NCI-H345 treated with DMSO at 0.1 percent for 48 hours (cell line): ENCODE results near the gene EIF5AL1.
"Not testable (repeated sequence)": the region's sequence is repeated elsewhere in the genome, so short reads cannot be mapped to it uniquely, and the experiment has no call there.

Experiments used
- DNase-seq: peaks from one replicate; lab custom pipeline; 2025; ENCODE audit not compliant: unreplicated experiment; lab: John Stamatoyannopoulos, UW

EIF5AL1 gene

GRCh38 chr10:79511891-79512583 lies at the start of gene EIF5AL1:
TSS of gene EIF5AL1 (plus strand) at chr10:79512533. CDS start at chr10:79512650, 117 bp downstream.
- DNase-seq = not testable (repeated sequence)

GRCh38 chr10:79463578-79464496 lies 48.5 kb upstream of the EIF5AL1 start:
- no peak for DNase-seq

- no peak for DNase-seq
These were observed 47.0 kb upstream of the EIF5AL1 start for GRCh38 chr10:79465341-79465740.

GRCh38 chr10:79468015-79468560 lies 44.2 kb upstream of the EIF5AL1 start:
- no peak for DNase-seq

- no peak for DNase-seq
These were observed 43.3 kb upstream of the EIF5AL1 start for GRCh38 chr10:79468841-79469585.

GRCh38 chr10:79470096-79470495 lies 42.2 kb upstream of the EIF5AL1 start:
- no peak for DNase-seq

GRCh38 chr10:79471776-79472175 lies 40.6 kb upstream of the EIF5AL1 start:
- DNase-seq = no peak

GRCh38 chr10:79472449-79472848 lies 39.9 kb upstream of the EIF5AL1 start:
- DNase-seq = no peak

GRCh38 chr10:79472951-79473350 lies 39.4 kb upstream of the EIF5AL1 start:
- no peak for DNase-seq

GRCh38 chr10:79473496-79474095 lies 38.7 kb upstream of the EIF5AL1 start:
- no peak for DNase-seq

- no peak for DNase-seq
These were observed 37.1 kb upstream of the EIF5AL1 start for GRCh38 chr10:79475119-79475653.

GRCh38 chr10:79475877-79476276 lies 36.5 kb upstream of the EIF5AL1 start:
- no peak for DNase-seq

GRCh38 chr10:79476645-79477044 lies 35.7 kb upstream of the EIF5AL1 start:
- DNase-seq = no peak

- no peak for DNase-seq
These were observed 34.9 kb upstream of the EIF5AL1 start for GRCh38 chr10:79477456-79477855.

- no peak for DNase-seq
These were observed 32.9 kb upstream of the EIF5AL1 start for GRCh38 chr10:79479283-79479909.

- no peak for DNase-seq
These were observed 30.0 kb upstream of the EIF5AL1 start for GRCh38 chr10:79482304-79482703.

- no peak for DNase-seq
These were observed 29.6 kb upstream of the EIF5AL1 start for GRCh38 chr10:79482741-79483140.

- DNase-seq = no peak
These were observed 29.0 kb upstream of the EIF5AL1 start for GRCh38 chr10:79483299-79483698.

GRCh38 chr10:79483948-79484347 lies 28.4 kb upstream of the EIF5AL1 start:
- DNase-seq = no peak

GRCh38 chr10:79484476-79484875 lies 27.9 kb upstream of the EIF5AL1 start:
- DNase-seq = no peak
